ENCODE measurements around the gene CNTN2.
A peak's percentile ranks its signal among the peaks of the same experiment; 100 is the strongest.

Gene CNTN2

GRCh38 chr1:205107327-205107726, 64.3 kb downstream of the CNTN2 start:
- H3K27ac ChIP-seq: no peak overlapping the region
- TF ChIP-seq, protein P1, sequence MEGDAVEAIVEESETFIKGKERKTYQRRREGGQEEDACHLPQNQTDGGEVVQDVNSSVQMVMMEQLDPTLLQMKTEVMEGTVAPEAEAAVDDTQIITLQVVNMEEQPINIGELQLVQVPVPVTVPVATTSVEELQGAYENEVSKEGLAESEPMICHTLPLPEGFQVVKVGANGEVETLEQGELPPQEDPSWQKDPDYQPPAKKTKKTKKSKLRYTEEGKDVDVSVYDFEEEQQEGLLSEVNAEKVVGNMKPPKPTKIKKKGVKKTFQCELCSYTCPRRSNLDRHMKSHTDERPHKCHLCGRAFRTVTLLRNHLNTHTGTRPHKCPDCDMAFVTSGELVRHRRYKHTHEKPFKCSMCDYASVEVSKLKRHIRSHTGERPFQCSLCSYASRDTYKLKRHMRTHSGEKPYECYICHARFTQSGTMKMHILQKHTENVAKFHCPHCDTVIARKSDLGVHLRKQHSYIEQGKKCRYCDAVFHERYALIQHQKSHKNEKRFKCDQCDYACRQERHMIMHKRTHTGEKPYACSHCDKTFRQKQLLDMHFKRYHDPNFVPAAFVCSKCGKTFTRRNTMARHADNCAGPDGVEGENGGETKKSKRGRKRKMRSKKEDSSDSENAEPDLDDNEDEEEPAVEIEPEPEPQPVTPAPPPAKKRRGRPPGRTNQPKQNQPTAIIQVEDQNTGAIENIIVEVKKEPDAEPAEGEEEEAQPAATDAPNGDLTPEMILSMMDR (conservative IDR thresholded peaks at IDR 0.05): no peak

DNA sequence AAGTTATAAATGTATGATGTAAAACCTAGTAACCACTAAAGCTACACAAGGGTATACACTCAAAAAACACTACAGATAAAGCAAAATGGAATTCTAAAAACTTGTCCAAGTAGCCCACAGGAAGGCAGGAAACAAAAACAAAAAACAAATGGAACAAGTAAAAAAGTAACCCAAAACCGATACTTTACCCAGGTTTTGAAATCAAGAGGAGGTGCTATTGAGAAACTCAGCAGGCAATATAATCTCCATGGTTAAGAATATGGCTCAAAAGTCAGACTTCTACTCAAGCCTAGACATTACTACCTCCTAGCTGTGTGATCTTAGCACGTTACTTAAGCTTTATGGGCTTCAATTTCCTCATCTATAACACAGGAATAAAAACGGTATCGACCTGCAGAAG, 65.5 kb downstream of the CNTN2 start:
- TF ChIP-seq, protein P1 (conservative IDR thresholded peaks at IDR 0.05): no peak

GRCh38 chr1:205109269-205109668, 66.3 kb downstream of the CNTN2 start:
- no peak overlapping the region for H3K27ac ChIP-seq
- TF ChIP-seq, protein P1 (conservative IDR thresholded peaks at IDR 0.05): no peak

More for the DNA sequence above, 65.5 kb downstream of the CNTN2 start:
- H3K27ac ChIP-seq: no peak overlapping the region

DNA sequence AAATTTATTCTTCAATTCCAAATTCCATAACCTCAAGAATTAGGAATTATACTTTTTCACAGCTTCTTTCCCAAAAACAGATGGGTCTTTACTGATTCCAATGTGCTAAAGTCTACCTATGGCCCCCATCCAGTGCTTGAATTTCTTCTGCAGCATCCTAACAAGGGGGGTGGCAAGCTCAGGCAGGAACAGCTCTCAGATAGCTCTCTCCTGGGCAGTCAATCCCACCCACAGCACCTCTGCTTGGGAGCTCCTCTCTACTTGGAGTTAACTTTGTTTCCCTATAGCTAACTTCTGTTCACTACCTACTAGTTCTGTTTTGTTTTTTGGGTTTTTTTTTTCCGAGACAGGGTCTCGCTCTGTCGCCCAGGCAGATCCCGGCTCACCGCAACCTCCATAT, 66.7 kb downstream of the CNTN2 start:
- no peak overlapping the region for H3K27ac ChIP-seq
- TF ChIP-seq, protein P1 (conservative IDR thresholded peaks at IDR 0.05): no peak

- TF ChIP-seq, protein P1 (conservative IDR thresholded peaks at IDR 0.05): no peak
- H3K27ac ChIP-seq: no peak overlapping the region
Measured at GRCh38 chr1:205111354-205111753, 68.3 kb downstream of the CNTN2 start.

GRCh38 chr1:205118752-205119151, 75.7 kb downstream of the CNTN2 start:
- H3K27ac ChIP-seq: no peak overlapping the region
- TF ChIP-seq, protein P1 (conservative IDR thresholded peaks at IDR 0.05): no peak

DNA sequence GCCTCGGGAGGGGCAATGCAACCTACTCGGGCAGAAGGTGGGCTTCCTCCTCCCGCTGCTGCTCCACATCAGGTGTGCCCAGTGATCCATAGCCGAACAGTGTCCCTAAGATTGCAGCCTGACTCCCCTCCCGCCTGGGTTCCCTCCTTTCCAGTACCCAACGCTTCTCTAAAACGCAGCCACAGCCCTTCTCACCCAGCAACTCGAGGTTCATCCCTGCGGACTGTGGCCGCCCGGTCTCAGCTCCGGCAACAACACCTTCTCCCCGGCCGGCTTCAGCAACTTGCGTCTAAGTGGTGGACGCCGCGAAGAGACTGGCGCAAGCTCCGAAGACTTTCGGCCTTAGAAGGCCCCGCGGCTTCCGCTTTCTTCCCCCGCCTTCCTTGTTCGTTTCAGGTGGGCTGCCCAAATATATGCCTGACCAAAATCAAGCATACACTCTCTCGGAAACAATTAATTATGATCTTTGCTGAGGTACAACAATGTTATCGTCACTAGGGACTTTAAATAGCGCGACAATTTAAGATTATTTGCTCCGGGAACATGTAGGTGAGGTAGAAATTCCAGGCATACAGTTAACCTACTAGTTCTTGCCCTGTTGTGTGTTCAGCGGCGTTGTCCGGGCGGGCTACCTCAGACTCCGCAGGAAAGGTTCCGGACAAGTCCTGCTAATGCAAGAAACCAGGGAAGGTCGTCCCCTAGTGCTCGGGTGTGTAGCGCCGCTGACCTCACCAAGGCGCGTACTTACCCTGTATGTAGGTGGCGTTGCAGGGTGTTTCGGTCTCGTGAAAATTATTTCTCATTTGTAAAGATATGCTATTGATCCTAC, 78.9 kb downstream of the CNTN2 start, which contains the start of gene RBBP5:
Gene RBBP5 (minus strand): TSS at position 319 of the 829 bp plus-strand sequence. CDS start 105 bp downstream, at position 214.
- peak within 1 kb of the TSS; percentile 94 for H3K27ac ChIP-seq
- TF ChIP-seq, protein P1 (conservative IDR thresholded peaks at IDR 0.05): peak; percentile 82

Data from VCaP (cell line).